ENCODE results near the gene TMEM184A. TPM values are rescaled to one million over a fixed set of nuclear protein-coding genes. Genes with fewer than 3 reads are reported as not detected.
A peak's percentile ranks its signal among the peaks of the same experiment; 100 is the strongest.

TMEM184A gene
- polyA plus RNA-seq, 2 of the 4 experiments (the other 2 are of a cell fraction) = 14.3 to 18.4 TPM

DNA sequence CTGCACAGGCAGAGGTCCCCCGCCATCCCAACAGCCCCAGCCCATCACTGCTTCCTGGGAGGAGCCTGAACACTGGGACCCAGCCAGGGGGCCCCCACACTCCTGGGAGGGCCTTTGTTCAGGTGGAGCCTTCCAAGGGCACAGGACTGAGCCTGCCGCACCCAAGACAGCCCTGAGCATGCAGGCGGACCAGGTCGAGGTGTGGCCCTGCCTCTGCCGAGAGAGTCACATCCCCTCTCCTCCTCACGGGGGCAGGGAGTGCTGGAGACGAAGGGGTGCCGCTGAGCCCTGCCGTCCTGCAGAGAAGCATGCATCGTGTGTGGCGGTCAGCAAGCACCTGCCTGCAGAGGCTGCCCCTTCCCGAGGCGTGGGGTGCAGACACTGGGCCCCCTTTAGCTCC is 32.8 kb downstream of the TMEM184A start:
- WGBS (ENCODE audit: missing lambda C conversion rate) = 62% methylated on average over 10 of the region's 13 CpGs
- TF ChIP-seq ZSCAN20 (CRISPR knock-in tag; IDR thresholded peaks at IDR 0.05) = no peak
- TF ChIP-seq HES2 (IDR thresholded peaks at IDR 0.05) = no peak
- TF ChIP-seq, protein P1, sequence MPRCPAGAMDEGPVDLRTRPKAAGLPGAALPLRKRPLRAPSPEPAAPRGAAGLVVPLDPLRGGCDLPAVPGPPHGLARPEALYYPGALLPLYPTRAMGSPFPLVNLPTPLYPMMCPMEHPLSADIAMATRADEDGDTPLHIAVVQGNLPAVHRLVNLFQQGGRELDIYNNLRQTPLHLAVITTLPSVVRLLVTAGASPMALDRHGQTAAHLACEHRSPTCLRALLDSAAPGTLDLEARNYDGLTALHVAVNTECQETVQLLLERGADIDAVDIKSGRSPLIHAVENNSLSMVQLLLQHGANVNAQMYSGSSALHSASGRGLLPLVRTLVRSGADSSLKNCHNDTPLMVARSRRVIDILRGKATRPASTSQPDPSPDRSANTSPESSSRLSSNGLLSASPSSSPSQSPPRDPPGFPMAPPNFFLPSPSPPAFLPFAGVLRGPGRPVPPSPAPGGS (IDR thresholded peaks at IDR 0.05) = no peak
- no peak for TF ChIP-seq TFCP2L1 (CRISPR knock-in tag; IDR thresholded peaks at IDR 0.05)
- no peak for TF ChIP-seq HOXA7 (CRISPR knock-in tag; IDR thresholded peaks at IDR 0.05)
- no peak for TF ChIP-seq POLR2AphosphoS2 (conservative IDR thresholded peaks at IDR 0.05; ENCODE audit: low read length)
- TF ChIP-seq CBX2 (IDR thresholded peaks at IDR 0.05; ENCODE audit: borderline replicate concordance, low read depth) = no peak
- no peak for TF ChIP-seq FOSB (CRISPR knock-in tag; IDR thresholded peaks at IDR 0.05)
- no peak for TF ChIP-seq PBX3 (IDR thresholded peaks at IDR 0.05)
- no peak for TF ChIP-seq USF2 (IDR thresholded peaks at IDR 0.05)
- TF ChIP-seq, protein P2, sequence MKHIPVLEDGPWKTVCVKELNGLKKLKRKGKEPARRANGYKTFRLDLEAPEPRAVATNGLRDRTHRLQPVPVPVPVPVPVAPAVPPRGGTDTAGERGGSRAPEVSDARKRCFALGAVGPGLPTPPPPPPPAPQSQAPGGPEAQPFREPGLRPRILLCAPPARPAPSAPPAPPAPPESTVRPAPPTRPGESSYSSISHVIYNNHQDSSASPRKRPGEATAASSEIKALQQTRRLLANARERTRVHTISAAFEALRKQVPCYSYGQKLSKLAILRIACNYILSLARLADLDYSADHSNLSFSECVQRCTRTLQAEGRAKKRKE (CRISPR knock-in tag; IDR thresholded peaks at IDR 0.05; ENCODE audit: low read depth) = no peak
- no peak for TF ChIP-seq KDM1A (IDR thresholded peaks at IDR 0.05; ENCODE audit: low read depth)
- peak overlapping the region; percentile 95 to 98 for H3K27ac ChIP-seq
- CTCF ChIA-PET = interaction anchor here (1.7 to 2.1 kb wide), 2 partner anchors 32 to 35 kb away, joined by 5 to 9 read pairs; partner anchors contain the start of gene TMEM184A
- H3K4me2 ChIP-seq = no peak overlapping the region
- peak in 1 of 2 experiments; percentile 43 for DNase-seq (ENCODE audit: low read depth in 1 of 2, low spot score in 1 of 2)
- no peak overlapping the region for H3K4me3 ChIP-seq
- ATAC-seq = no peak
- H3K4me1 ChIP-seq = peaks cover 51% of the 10 kb centered on the region
- H3K9me3 ChIP-seq = peaks cover 15% of the 10 kb centered on the region
- POLR2A ChIA-PET = no interaction called here
- no peak for FAIRE-seq

DNA sequence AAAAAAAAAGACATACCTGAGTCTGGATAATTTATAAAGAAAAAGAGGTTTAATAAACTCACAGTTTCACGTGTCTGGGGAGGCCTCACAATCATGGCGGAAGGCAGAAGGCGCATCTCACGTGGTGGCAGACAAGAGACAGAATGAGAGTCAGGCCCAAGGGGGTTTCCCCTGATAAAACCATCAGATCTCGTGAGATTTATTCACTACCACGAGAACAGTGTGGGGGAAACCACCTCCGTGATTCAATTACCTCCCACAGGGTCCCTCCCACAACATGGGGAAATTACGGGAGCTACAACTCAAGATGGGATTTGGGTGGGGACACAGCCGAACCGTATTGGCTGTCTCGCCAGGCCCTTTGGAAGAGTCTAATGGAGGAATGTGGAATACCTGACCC is 34.5 kb downstream of the TMEM184A start:
- Histone ChIP-seq H3K27ac (peak overlapping the region; percentile 95 to 98), H3K4me2 (no peak overlapping the region; the same call in 2 of the 3 replicates), H3K9me3 (peaks cover 18% of the 10 kb centered on the region), H3K4me1 (peaks cover 47% of the 10 kb centered on the region), H3K4me3 (no peak overlapping the region)
- TF ChIP-seq, protein P3, sequence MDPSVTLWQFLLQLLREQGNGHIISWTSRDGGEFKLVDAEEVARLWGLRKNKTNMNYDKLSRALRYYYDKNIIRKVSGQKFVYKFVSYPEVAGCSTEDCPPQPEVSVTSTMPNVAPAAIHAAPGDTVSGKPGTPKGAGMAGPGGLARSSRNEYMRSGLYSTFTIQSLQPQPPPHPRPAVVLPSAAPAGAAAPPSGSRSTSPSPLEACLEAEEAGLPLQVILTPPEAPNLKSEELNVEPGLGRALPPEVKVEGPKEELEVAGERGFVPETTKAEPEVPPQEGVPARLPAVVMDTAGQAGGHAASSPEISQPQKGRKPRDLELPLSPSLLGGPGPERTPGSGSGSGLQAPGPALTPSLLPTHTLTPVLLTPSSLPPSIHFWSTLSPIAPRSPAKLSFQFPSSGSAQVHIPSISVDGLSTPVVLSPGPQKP (IDR thresholded peaks at IDR 0.05; ENCODE audit: low read depth, low read length) = no peak
- TF ChIP-seq GATA3 (IDR thresholded peaks at IDR 0.05; ENCODE audit: borderline replicate concordance) (no peak), EP300 (IDR thresholded peaks at IDR 0.05) (no peak), ZSCAN20 (CRISPR knock-in tag; IDR thresholded peaks at IDR 0.05) (no peak), RCOR1 (IDR thresholded peaks at IDR 0.05; ENCODE audit: low read depth, low read length) (no peak), HMGXB4 (CRISPR knock-in tag; IDR thresholded peaks at IDR 0.05; ENCODE audit: borderline replicate concordance) (no peak), MAFK (IDR thresholded peaks at IDR 0.05; ENCODE audit: partially characterized antibody) (no peak)
- no peak for ATAC-seq
- no peak for FAIRE-seq
- CTCF ChIA-PET = interaction anchor here (0.8 to 1.7 kb wide), 3 partner anchors 9 to 14 kb away, joined by 3 to 5 read pairs (median 3); partner anchors contain the start of gene MAFK
- POLR2A ChIA-PET = no interaction called here
- peak in 1 of 2 experiments; percentile 51 for DNase-seq (ENCODE audit: low read depth in 1 of 2, low spot score in 1 of 2)
- 90% methylated on average over 11 of the region's 11 CpGs for WGBS (ENCODE audit: missing lambda C conversion rate)

Measured in A549 (cell line).